ENCODE measurements around the gene TUBGCP3. TPM values are rescaled to one million over a fixed set of nuclear protein-coding genes. Genes with fewer than 3 reads are reported as not detected.

TUBGCP3 gene
- total and polyA plus RNA-seq, 9 of the 15 experiments (the other 6 are each of a cell fraction or from before 2014, with no cell fraction given), result 3.0 to 24.8 (median 15.2) TPM

DNA sequence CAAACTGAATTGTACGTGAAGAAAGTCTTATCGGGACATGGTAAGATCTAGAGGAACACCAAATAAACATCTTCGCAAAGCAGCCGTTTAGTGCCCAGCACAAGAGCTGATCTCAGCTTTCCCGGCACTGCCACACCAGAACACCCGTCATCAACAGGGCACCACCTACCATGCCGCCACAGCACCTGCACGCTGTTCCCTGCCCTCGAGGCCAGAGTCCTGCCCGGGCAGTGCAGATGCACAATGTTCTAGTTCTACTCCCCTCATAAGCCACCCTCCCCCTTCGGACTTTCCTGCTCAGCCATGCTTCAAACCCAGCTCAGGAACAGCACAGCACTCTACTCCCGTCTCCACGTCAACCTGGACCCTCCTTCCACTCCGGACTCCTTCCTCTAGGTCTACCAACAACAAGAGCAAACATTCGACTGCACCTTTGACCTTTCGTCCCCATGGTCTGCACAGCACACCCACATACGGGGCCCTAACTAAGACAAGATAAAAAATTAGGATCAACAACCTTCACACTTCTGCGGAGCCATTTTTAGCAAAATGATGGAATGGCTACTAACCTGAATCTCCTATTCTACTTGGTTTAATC, 25.1 kb downstream of the TUBGCP3 start (continued):
- no peak for TF ChIP-seq CCNT2 (IDR thresholded peaks at IDR 0.05; ENCODE audit: borderline replicate concordance, extremely low read depth, insufficient read length, low read depth, low read length)
- TF ChIP-seq, protein P1, sequence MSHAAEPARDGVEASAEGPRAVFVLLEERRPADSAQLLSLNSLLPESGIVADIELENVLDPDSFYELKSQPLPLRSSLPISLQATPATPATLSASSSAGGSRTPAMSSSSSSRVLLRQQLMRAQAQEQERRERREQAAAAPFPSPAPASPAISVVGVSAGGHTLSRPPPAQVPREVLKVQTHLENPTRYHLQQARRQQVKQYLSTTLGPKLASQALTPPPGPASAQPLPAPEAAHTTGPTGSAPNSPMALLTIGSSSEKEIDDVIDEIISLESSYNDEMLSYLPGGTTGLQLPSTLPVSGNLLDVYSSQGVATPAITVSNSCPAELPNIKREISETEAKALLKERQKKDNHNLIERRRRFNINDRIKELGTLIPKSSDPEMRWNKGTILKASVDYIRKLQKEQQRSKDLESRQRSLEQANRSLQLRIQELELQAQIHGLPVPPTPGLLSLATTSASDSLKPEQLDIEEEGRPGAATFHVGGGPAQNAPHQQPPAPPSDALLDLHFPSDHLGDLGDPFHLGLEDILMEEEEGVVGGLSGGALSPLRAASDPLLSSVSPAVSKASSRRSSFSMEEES (CRISPR knock-in tag; IDR thresholded peaks at IDR 0.05), result no peak
- TF ChIP-seq SUPT5H (IDR thresholded peaks at IDR 0.05), result no peak
- TF ChIP-seq MAFK (IDR thresholded peaks at IDR 0.05; ENCODE audit: low read length), result no peak

DNA sequence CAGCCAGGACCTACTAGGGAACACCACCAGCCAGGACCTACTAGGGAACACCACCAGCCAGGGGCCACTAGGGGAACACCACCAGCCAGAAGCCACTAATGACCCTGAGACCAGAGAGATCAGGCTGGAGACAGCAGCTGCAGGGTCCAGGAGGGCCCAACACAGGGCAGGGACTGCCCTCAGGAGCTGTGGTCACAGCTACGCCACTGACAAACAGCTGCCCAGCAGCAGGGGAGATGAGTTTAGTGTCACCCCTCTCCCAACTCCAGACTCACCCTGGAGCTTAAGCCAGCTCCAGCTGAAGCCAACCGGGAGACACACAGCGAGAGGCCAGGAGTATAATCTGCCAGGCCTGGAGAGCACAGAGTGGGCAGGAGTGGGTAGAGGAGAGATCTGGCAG, 25.7 kb downstream of the TUBGCP3 start:
- ChIA-PET CTCF (ENCODE audit: low intra/inter-chr PET ratio) (no interaction called here), POLR2A (no interaction called here)
- Histone ChIP-seq H3K36me3 (ENCODE audit: control insufficient read depth, insufficient read depth, low read length) (peaks cover 61% of the 10 kb centered on the region), H3K27me3 (ENCODE audit: control insufficient read depth in 2 of 2, insufficient read depth in 2 of 2, low read length in 2 of 2) (no peaks in the 10 kb centered on the region), H4K20me1 (replicated peaks; ENCODE audit: control insufficient read depth, insufficient read depth, low read length) (peaks cover 3% of the 10 kb centered on the region; the same call in 1 of the 2 replicates), H3K4me3 (no peak overlapping the region), H3K79me2 (ENCODE audit: control insufficient read depth, insufficient read depth, low read length) (peaks cover 16% of the 10 kb centered on the region; the same call in 2 of the 3 replicates), H3K4me2 (ENCODE audit: insufficient read depth, low read length) (no peak overlapping the region), H3K9ac (ENCODE audit: insufficient read depth in 1 of 2, low read depth in 2 of 2, low read length in 2 of 2) (no peak overlapping the region; a peak in 1 of 4 replicates), H3K4me1 (replicated peaks in 1 of 2; ENCODE audit: control insufficient read depth in 2 of 2, insufficient read depth in 2 of 2, low read length in 2 of 2) (no peaks in the 10 kb centered on the region), H3K9me3 (replicated peaks; ENCODE audit: control insufficient read depth, insufficient read depth, low read depth, low read length) (no peaks in the 10 kb centered on the region), H2AFZ (ENCODE audit: low read depth, low read length) (no peak overlapping the region), H3K9me1 (ENCODE audit: control insufficient read depth, insufficient read depth, low read length) (no peaks in the 10 kb centered on the region), H3K27ac (ENCODE audit: extremely low read depth, low read depth, low read length) (no peak overlapping the region)
- intact Hi-C loops (cut with micrococcal nuclease) (no loop called here), in situ Hi-C loops (cut with MboI) (no loop called here)
- WGBS (ENCODE audit: insufficient coverage, low coverage, missing lambda C conversion rate), result 93% methylated on average over 2 of the region's 3 CpGs
- FAIRE-seq (no peak), ATAC-seq (no peak), DNase-seq (ENCODE audit: extremely low read depth in 1 of 4, low spot score in 3 of 4) (no peak)
- no TSS peak for BruUV-seq (replicated peaks)
- TF ChIP-seq ATF7 (IDR thresholded peaks at IDR 0.05), result no peak
- TF ChIP-seq ZFX (CRISPR knock-in tag; IDR thresholded peaks at IDR 0.05), result no peak
- no peak for TF ChIP-seq FOXJ3 (CRISPR knock-in tag; IDR thresholded peaks at IDR 0.05)
- no peak for TF ChIP-seq ZNF146 (CRISPR knock-in tag; IDR thresholded peaks at IDR 0.05; ENCODE audit: unreplicated experiment)
- no peak for TF ChIP-seq CTBP1 (IDR thresholded peaks at IDR 0.05; ENCODE audit: borderline replicate concordance)
- TF ChIP-seq, protein P2, sequence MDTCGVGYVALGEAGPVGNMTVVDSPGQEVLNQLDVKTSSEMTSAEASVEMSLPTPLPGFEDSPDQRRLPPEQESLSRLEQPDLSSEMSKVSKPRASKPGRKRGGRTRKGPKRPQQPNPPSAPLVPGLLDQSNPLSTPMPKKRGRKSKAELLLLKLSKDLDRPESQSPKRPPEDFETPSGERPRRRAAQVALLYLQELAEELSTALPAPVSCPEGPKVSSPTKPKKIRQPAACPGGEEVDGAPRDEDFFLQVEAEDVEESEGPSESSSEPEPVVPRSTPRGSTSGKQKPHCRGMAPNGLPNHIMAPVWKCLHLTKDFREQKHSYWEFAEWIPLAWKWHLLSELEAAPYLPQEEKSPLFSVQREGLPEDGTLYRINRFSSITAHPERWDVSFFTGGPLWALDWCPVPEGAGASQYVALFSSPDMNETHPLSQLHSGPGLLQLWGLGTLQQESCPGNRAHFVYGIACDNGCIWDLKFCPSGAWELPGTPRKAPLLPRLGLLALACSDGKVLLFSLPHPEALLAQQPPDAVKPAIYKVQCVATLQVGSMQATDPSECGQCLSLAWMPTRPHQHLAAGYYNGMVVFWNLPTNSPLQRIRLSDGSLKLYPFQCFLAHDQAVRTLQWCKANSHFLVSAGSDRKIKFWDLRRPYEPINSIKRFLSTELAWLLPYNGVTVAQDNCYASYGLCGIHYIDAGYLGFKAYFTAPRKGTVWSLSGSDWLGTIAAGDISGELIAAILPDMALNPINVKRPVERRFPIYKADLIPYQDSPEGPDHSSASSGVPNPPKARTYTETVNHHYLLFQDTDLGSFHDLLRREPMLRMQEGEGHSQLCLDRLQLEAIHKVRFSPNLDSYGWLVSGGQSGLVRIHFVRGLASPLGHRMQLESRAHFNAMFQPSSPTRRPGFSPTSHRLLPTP (IDR thresholded peaks at IDR 0.05; ENCODE audit: borderline replicate concordance, extremely low read depth, insufficient read length), result no peak
- no peak for TF ChIP-seq CSDE1 (IDR thresholded peaks at IDR 0.05)
- TF ChIP-seq, protein P3, sequence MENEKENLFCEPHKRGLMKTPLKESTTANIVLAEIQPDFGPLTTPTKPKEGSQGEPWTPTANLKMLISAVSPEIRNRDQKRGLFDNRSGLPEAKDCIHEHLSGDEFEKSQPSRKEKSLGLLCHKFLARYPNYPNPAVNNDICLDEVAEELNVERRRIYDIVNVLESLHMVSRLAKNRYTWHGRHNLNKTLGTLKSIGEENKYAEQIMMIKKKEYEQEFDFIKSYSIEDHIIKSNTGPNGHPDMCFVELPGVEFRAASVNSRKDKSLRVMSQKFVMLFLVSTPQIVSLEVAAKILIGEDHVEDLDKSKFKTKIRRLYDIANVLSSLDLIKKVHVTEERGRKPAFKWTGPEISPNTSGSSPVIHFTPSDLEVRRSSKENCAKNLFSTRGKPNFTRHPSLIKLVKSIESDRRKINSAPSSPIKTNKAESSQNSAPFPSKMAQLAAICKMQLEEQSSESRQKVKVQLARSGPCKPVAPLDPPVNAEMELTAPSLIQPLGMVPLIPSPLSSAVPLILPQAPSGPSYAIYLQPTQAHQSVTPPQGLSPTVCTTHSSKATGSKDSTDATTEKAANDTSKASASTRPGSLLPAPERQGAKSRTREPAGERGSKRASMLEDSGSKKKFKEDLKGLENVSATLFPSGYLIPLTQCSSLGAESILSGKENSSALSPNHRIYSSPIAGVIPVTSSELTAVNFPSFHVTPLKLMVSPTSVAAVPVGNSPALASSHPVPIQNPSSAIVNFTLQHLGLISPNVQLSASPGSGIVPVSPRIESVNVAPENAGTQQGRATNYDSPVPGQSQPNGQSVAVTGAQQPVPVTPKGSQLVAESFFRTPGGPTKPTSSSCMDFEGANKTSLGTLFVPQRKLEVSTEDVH (IDR thresholded peaks at IDR 0.05; ENCODE audit: low read depth, partially characterized antibody), result no peak
- TF ChIP-seq, protein P4, sequence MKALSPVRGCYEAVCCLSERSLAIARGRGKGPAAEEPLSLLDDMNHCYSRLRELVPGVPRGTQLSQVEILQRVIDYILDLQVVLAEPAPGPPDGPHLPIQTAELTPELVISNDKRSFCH (CRISPR knock-in tag; IDR thresholded peaks at IDR 0.05), result no peak
- TF ChIP-seq, protein P4 (tag; IDR thresholded peaks at IDR 0.05), result no peak
